22Rv1 (cell line): ENCODE data around the gene PLVAP.

Source experiments
- H3K27ac ChIP-seq: fragments of 450-650 bp; 2 replicates; pipeline ENCODE4 v1.5.1; 2017
- ZFX ChIP-seq: fragments of 450-650 bp; IDR thresholded peaks from 2 replicates; pipeline ENCODE4 v1.6.1; 2017; ENCODE audit warnings: antibody characterized with exemption, borderline replicate concordance
- TF ChIP-seq, protein P1 (sequence below): fragments of 450-650 bp; IDR thresholded peaks from 2 replicates; pipeline ENCODE4 v1.5.1; 2017; ENCODE audit warnings: mild to moderate bottlenecking

PLVAP gene

DNA sequence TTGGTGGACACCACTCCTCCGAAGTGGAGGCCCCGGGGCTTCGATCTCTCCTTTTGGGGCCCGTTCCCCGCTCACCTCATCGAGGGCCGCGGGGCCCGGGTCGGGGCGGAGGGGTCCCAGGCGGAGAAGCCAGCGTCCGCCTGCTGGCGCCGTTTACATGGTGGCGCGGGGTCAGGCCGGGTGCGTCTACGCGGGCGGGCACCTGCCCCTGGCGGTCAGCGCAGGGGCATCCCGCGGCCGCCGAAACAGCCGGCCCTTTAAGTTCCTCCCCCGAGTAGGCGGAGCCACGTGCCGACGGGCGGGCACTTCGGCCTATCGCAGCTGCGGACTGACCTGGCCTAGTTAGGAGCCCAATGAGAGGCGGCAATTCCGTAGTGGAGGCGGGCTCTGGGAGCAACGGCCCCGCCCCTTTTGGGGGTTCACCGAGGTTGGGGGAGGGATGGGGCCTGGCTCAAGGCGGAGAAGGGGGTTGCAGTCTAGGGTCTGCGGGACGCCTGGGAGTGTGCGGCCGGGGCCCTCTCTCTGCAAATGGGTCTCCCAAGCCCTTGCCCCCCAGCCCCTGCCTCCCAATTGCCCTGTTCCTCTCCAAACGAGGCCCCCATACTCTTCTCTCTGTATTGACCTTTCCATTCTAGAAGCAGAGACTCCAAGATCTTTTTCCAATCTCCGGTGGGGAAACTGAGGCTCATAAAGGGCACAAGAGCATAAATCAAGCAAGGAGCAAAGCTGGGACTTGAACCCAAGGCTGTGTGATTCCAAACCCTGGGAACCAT lies 73.8 kb downstream of the PLVAP start, which contains the start of gene ABHD8:
Gene ABHD8, minus strand, starts transcription at position 259 of the 773 bp plus-strand sequence. CDS start 1,809 bp downstream, outside the sequence.
- TF ChIP-seq ZFX: no peak
- TF ChIP-seq, protein P1, sequence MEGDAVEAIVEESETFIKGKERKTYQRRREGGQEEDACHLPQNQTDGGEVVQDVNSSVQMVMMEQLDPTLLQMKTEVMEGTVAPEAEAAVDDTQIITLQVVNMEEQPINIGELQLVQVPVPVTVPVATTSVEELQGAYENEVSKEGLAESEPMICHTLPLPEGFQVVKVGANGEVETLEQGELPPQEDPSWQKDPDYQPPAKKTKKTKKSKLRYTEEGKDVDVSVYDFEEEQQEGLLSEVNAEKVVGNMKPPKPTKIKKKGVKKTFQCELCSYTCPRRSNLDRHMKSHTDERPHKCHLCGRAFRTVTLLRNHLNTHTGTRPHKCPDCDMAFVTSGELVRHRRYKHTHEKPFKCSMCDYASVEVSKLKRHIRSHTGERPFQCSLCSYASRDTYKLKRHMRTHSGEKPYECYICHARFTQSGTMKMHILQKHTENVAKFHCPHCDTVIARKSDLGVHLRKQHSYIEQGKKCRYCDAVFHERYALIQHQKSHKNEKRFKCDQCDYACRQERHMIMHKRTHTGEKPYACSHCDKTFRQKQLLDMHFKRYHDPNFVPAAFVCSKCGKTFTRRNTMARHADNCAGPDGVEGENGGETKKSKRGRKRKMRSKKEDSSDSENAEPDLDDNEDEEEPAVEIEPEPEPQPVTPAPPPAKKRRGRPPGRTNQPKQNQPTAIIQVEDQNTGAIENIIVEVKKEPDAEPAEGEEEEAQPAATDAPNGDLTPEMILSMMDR: peak; percentile 78
- peak within 1 kb of the TSS; percentile 97; the same call in 1 of the 2 replicates for H3K27ac ChIP-seq

DNA sequence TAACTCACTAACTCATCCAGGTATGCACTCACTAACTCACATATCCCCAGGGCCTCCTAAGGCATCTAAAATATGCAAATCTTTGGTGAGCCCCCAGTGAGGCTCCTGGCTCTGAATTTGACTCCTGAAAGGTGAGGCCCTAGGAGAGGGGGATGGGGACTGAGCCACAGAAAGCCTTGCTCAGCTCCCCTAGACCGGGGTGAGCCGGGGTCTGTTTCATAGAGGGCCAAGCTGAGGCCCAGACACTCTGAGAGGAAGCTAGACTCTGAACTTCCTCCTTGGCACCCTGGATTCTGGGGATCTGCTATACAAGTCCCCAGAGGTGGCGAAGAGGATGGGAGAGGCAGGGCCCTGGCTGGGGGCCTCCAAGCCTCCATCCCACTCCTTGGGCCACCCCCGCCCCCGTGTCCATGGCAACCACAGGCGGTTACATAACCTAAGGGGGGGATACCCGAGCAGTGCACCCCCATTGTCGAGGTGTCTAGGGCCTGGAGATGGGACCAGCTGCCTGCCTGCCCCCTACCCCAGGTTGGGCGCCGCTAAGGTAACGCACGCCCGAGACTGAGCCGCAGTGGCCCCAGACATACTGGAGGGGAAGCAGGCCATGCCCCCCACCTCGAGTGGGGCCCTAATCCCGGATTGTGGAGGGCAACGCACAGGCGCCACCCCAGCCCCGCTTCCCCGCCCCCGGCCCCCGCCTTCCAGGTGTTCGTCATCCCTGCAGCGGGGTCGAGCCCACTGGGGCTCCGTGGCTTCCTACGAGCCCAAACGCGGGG lies 74.6 kb downstream of the PLVAP start:
- TF ChIP-seq ZFX: no peak
- TF ChIP-seq, protein P1: no peak

More for the DNA sequence above, 74.6 kb downstream of the PLVAP start:
- H3K27ac ChIP-seq: peak overlapping the region; percentile 27; the same call in 1 of the 2 replicates
